ENCODE measurements around the gene SULT1C3. TPM values are rescaled to one million over a fixed set of nuclear protein-coding genes. Genes with fewer than 3 reads are reported as not detected.

SULT1C3 gene
- total and polyA plus RNA-seq, 2 donors (not counting 1 experiment from before 2014, with no cell fraction given), result not detected

DNA sequence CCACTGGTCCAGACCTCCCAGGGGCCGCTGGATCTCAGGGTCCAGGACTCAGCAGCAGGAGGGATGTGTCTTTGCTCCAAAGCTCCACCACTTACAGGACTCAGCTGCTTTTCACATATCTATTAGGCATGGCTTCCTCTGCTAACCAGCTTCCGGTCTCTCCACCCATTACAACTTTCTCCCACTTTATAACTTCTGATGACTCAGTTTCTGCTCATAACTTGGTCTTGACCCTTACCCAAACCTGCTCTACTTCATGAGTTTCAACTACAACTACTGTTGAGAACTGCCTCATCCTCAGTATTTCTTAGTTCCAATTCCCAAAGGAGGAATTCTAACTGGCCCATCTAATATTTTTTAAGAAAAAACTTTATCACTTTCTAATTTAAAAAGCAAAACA, 66.1 kb downstream of the SULT1C3 start:
- H3K27ac Mint-ChIP-seq, result no peak overlapping the region
- H3K27ac ChIP-seq (ENCODE audit: low read length in 2 of 2), result no peak overlapping the region
- H3K4me1 Mint-ChIP-seq, result no peaks in the 10 kb centered on the region
- CTCF ChIA-PET, result no interaction called here
- peaks cover 6% of the 10 kb centered on the region for H3K27me3 Mint-ChIP-seq
- H3K9me3 ChIP-seq (ENCODE audit: control extremely low read depth in 1 of 3, control insufficient read depth in 2 of 3, insufficient read depth in 1 of 3, low read length in 2 of 3), result no peaks in the 10 kb centered on the region
- H4K20me1 ChIP-seq (ENCODE audit: control insufficient read depth, insufficient read depth, low read length, poor library complexity, severe bottlenecking), result no peaks in the 10 kb centered on the region
- no peak overlapping the region for H3K4me3 ChIP-seq (ENCODE audit: control extremely low read depth in 1 of 5, extremely low read depth in 1 of 5, insufficient read depth in 1 of 5, low read depth in 2 of 5, low read length in 4 of 5)
- TF ChIP-seq EZH2 (IDR thresholded peaks at IDR 0.05; ENCODE audit: borderline replicate concordance, insufficient read depth, low read depth, low read length, poor library complexity, severe bottlenecking) (no peak), CTCF (IDR thresholded peaks at IDR 0.05) (no peak)
- no peaks in the 10 kb centered on the region for H3K79me2 ChIP-seq (ENCODE audit: control insufficient read depth, insufficient read depth, low read length)
- no peak overlapping the region for H3K4me3 Mint-ChIP-seq
- no peaks in the 10 kb centered on the region for H3K27me3 ChIP-seq (replicated peaks in 1 of 4; ENCODE audit: control extremely low read depth in 1 of 4, control insufficient read depth in 3 of 4, insufficient read depth in 4 of 4, low read length in 3 of 4)
- no peaks in the 10 kb centered on the region for H3K9me3 Mint-ChIP-seq (ENCODE audit: insufficient read depth)
- DNase-seq (no peak), ATAC-seq (ENCODE audit: low read depth) (no peak)
- no peak overlapping the region for H3K4me2 ChIP-seq (replicated peaks; ENCODE audit: low read depth, low read length, poor library complexity, severe bottlenecking)
- POLR2A ChIA-PET, result no interaction called here
- H3K4me1 ChIP-seq (ENCODE audit: control insufficient read depth in 2 of 2, insufficient read depth in 2 of 2, low read length in 2 of 2), result no peaks in the 10 kb centered on the region
- intact Hi-C loops (cut with micrococcal nuclease), result no loop called here
- H3K36me3 ChIP-seq (replicated peaks in 1 of 2; ENCODE audit: control extremely low read depth in 1 of 2, control insufficient read depth in 1 of 2, extremely low read depth in 1 of 2, insufficient read depth in 2 of 2, low read length in 1 of 2), result no peaks in the 10 kb centered on the region
- no peak overlapping the region for H3K9ac ChIP-seq (ENCODE audit: low read length)
- no peak overlapping the region for H2AFZ ChIP-seq (ENCODE audit: insufficient read depth, low read depth, low read length, poor library complexity, severe bottlenecking)
- 84% methylated on average over 2 of the region's 2 CpGs for WGBS (ENCODE audit: insufficient coverage)

DNA sequence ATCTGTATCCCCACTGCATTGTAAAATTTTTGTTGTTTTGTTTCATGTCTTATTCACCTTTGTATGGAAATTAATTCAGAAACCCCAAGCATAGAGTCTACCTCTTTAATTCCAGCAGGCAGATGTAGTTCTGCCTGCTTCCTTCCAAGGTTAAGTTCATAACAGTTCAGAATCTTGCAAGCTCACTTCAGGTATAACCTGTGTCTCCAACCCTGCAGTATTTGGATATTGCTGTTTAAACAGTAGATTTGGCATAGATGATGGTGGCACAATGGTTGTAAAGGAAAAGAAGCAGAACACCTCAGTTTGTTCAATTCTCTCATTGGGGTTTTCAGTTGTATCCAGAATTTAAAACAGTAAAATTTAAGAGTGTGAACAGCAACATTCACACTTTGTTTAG, 70.1 kb downstream of the SULT1C3 start:
- Histone ChIP-seq H3K4me2 (replicated peaks; ENCODE audit: low read depth, low read length, poor library complexity, severe bottlenecking) (no peak overlapping the region), H3K9ac (ENCODE audit: low read length) (no peak overlapping the region), H3K27ac (ENCODE audit: low read length in 2 of 2) (no peak overlapping the region), H2AFZ (ENCODE audit: insufficient read depth, low read depth, low read length, poor library complexity, severe bottlenecking) (no peak overlapping the region), H4K20me1 (ENCODE audit: control insufficient read depth, insufficient read depth, low read length, poor library complexity, severe bottlenecking) (no peaks in the 10 kb centered on the region), H3K27me3 (replicated peaks in 1 of 4; ENCODE audit: control extremely low read depth in 1 of 4, control insufficient read depth in 3 of 4, insufficient read depth in 4 of 4, low read length in 3 of 4) (no peaks in the 10 kb centered on the region), H3K4me3 (ENCODE audit: control extremely low read depth in 1 of 5, extremely low read depth in 1 of 5, insufficient read depth in 1 of 5, low read depth in 2 of 5, low read length in 4 of 5) (no peak overlapping the region), H3K79me2 (ENCODE audit: control insufficient read depth, insufficient read depth, low read length) (no peaks in the 10 kb centered on the region), H3K36me3 (replicated peaks in 1 of 2; ENCODE audit: control extremely low read depth in 1 of 2, control insufficient read depth in 1 of 2, extremely low read depth in 1 of 2, insufficient read depth in 2 of 2, low read length in 1 of 2) (no peaks in the 10 kb centered on the region), H3K4me1 (ENCODE audit: control insufficient read depth in 2 of 2, insufficient read depth in 2 of 2, low read length in 2 of 2) (no peaks in the 10 kb centered on the region), H3K9me3 (ENCODE audit: control extremely low read depth in 1 of 3, control insufficient read depth in 2 of 3, insufficient read depth in 1 of 3, low read length in 2 of 3) (peaks cover 0 to 6% (median 0%) of the 10 kb centered on the region in 3 donors)
- H3K27ac Mint-ChIP-seq, result no peak overlapping the region
- H3K9me3 Mint-ChIP-seq (ENCODE audit: insufficient read depth), result no peaks in the 10 kb centered on the region
- ChIA-PET CTCF (no interaction called here), POLR2A (no interaction called here)
- intact Hi-C loops (cut with micrococcal nuclease), result no loop called here
- no peaks in the 10 kb centered on the region for H3K4me1 Mint-ChIP-seq
- ATAC-seq (ENCODE audit: low read depth), result no peak
- TF ChIP-seq EZH2 (IDR thresholded peaks at IDR 0.05; ENCODE audit: borderline replicate concordance, insufficient read depth, low read depth, low read length, poor library complexity, severe bottlenecking), result no peak
- no peak for TF ChIP-seq CTCF (IDR thresholded peaks at IDR 0.05)
- no peak overlapping the region for H3K4me3 Mint-ChIP-seq
- no peak for DNase-seq
- H3K27me3 Mint-ChIP-seq, result peaks cover 3% of the 10 kb centered on the region

Other genes starting within 250 kb of the SULT1C3 start
- gene SULT1C2, start 48.9 kb downstream of the SULT1C3 start, total RNA-seq, result not detected in 2 replicates
- not detected in 2 replicates for gene SULT1C2, start 48.9 kb downstream of the SULT1C3 start, polyA plus RNA-seq
- gene SULT1C4, start 138.0 kb downstream of the SULT1C3 start, total RNA-seq, result not detected in 2 replicates
- gene SULT1C4, start 138.0 kb downstream of the SULT1C3 start, polyA plus RNA-seq, result not detected in 2 replicates
- gene GCC2, start 209.2 kb downstream of the SULT1C3 start, total RNA-seq, result 87.9 and 97.3 TPM in 2 replicates
- gene GCC2, start 209.2 kb downstream of the SULT1C3 start, polyA plus RNA-seq, result 12.3 and 12.5 TPM in 2 replicates